PC-3 (cell line): ENCODE results near the gene COL15A1.

Source experiments
- CTCF ChIP-seq: fragments of 300-600 bp; sonication (generic); conservative IDR thresholded peaks from 2 replicates; pipeline ENCODE4 v1.5.1; 2017; ENCODE audit warnings: antibody characterized with exemption, low read depth, mild to moderate bottlenecking, low read length
- EZH2 ChIP-seq: fragments of 300-600 bp; sonication (generic); IDR thresholded peaks from one replicate; pipeline ENCODE4 v1.6.1; 2017; ENCODE audit warnings: antibody characterized with exemption, mild to moderate bottlenecking, low read length; ENCODE audit not compliant: unreplicated experiment
- EZH2phosphoT487 ChIP-seq: fragments of 300-600 bp; sonication (generic); IDR thresholded peaks from 2 replicates; pipeline ENCODE4 v1.6.1; 2018; ENCODE audit warnings: mild to moderate bottlenecking, antibody characterized with exemption, low read length, borderline replicate concordance

- TF ChIP-seq CTCF (no peak), EZH2 (no peak), EZH2phosphoT487 (no peak)
Observed at GRCh38 chr9:98913044-98913443, 30.7 kb upstream of the COL15A1 start.
